Occipital lobe (tissue), 2 donors: ENCODE data around the gene PDZRN4. TPM values are rescaled to one million over a fixed set of nuclear protein-coding genes. Genes with fewer than 3 reads are reported as not detected.

Experiments
- DNase-seq: peaks from one replicate; lab custom pipeline; 2025; lab: John Stamatoyannopoulos, UW
- total RNA-seq: library from RNA; depleted of rRNA; stranded (reverse); fragments of >200 nt; gene quantifications from one replicate; pipeline ENCODE4 v1.2.3, GENCODE V29; 2014

PDZRN4 gene
- total RNA-seq, 1 donor from 2014 or later = 48.7 TPM

GRCh38 chr12:41452838-41453407 is 264.8 kb downstream of the PDZRN4 start:
- no peak for DNase-seq

- DNase-seq = no peak
These were observed 265.3 kb downstream of the PDZRN4 start for GRCh38 chr12:41453409-41453808.

GRCh38 chr12:41459111-41459905 is 271.2 kb downstream of the PDZRN4 start:
- DNase-seq = no peak

GRCh38 chr12:41459906-41460214 is 271.7 kb downstream of the PDZRN4 start:
- no peak for DNase-seq

- DNase-seq = no peak
These were observed 272.8 kb downstream of the PDZRN4 start for GRCh38 chr12:41460906-41461305.

- DNase-seq = no peak
These were observed 274.2 kb downstream of the PDZRN4 start for GRCh38 chr12:41462312-41462711.

- DNase-seq = no peak
These were observed 277.4 kb downstream of the PDZRN4 start for GRCh38 chr12:41465526-41465925.

GRCh38 chr12:41466300-41466699 is 278.2 kb downstream of the PDZRN4 start:
- no peak for DNase-seq

GRCh38 chr12:41466802-41467201 is 278.7 kb downstream of the PDZRN4 start:
- no peak for DNase-seq

GRCh38 chr12:41467591-41468325 is 279.6 kb downstream of the PDZRN4 start:
- no peak for DNase-seq

- no peak for DNase-seq
These were observed 280.2 kb downstream of the PDZRN4 start for GRCh38 chr12:41468341-41468740.

GRCh38 chr12:41468756-41469155 is 280.6 kb downstream of the PDZRN4 start:
- DNase-seq = no peak

- DNase-seq = no peak
These were observed 285.3 kb downstream of the PDZRN4 start for GRCh38 chr12:41473441-41473840.

- no peak for DNase-seq
These were observed 285.9 kb downstream of the PDZRN4 start for GRCh38 chr12:41474001-41474400.

GRCh38 chr12:41476499-41477439 is 288.6 kb downstream of the PDZRN4 start:
- DNase-seq = no peak

- no peak for DNase-seq
These were observed 291.3 kb downstream of the PDZRN4 start for GRCh38 chr12:41479426-41479825.

- DNase-seq = no peak
These were observed 297.1 kb downstream of the PDZRN4 start for GRCh38 chr12:41485203-41485602.

GRCh38 chr12:41486718-41487117 is 298.6 kb downstream of the PDZRN4 start:
- DNase-seq = no peak

- DNase-seq = no peak
These were observed 307.9 kb downstream of the PDZRN4 start for GRCh38 chr12:41496009-41496408.

GRCh38 chr12:41497409-41497808 is 309.3 kb downstream of the PDZRN4 start:
- no peak for DNase-seq

- no peak for DNase-seq
These were observed 316.9 kb downstream of the PDZRN4 start for GRCh38 chr12:41504976-41505375.

GRCh38 chr12:41507286-41507685 is 319.2 kb downstream of the PDZRN4 start:
- no peak for DNase-seq
